Muscle of leg (tissue), 11 donors: Measurements from ENCODE around the gene NRM. TPM values are rescaled to one million over a fixed set of nuclear protein-coding genes. Genes with fewer than 3 reads are reported as not detected.
"Not testable (repeated sequence)": the region's sequence is repeated elsewhere in the genome, so short reads cannot be mapped to it uniquely, and the experiment has no call there.

ENCODE experiments used
- DNase-seq: peaks from one replicate; pipeline ENCODE4 v3.0.0; 2013
- H3K27ac ChIP-seq: one replicate; pipeline ENCODE4 v1.5.1; 2013; ENCODE audit warnings: mild to moderate bottlenecking, low read length, control low read depth
- H3K27me3 ChIP-seq: one replicate; pipeline ENCODE4 v1.6.1; 2013; ENCODE audit warnings: low read length; ENCODE audit not compliant: control insufficient read depth, insufficient read depth
- H3K36me3 ChIP-seq: one replicate; pipeline ENCODE4 v1.6.1; 2013; ENCODE audit warnings: low read length; ENCODE audit not compliant: control insufficient read depth, insufficient read depth
- H3K4me1 ChIP-seq: one replicate; pipeline ENCODE4 v1.6.1; 2013; ENCODE audit warnings: low read length; ENCODE audit not compliant: control insufficient read depth, insufficient read depth
- H3K4me3 ChIP-seq: one replicate; pipeline ENCODE4 v1.5.1; 2013; ENCODE audit warnings: low read length, control low read depth
- H3K9me3 ChIP-seq: replicated peaks from 2 replicates; pipeline ENCODE4 v1.6.1; 2013; ENCODE audit warnings: low read depth, low read length; ENCODE audit not compliant: control insufficient read depth
- WGBS: methylation state at CpG from one replicate; pipeline ENCODE4 v1.1.5; 2013; ENCODE audit warnings: missing lambda C conversion rate; ENCODE audit not compliant: insufficient coverage; 5-methylcytosine and 5-hydroxymethylcytosine counted together
- polyA plus RNA-seq, 8 donors: library from polyadenylated mRNA; unstranded; fragments of 120-200 nt; gene quantifications; one replicate each; pipeline versions ENCODE4 v1.2.1 to v1.2.3, GENCODE V29; 2013; ENCODE audit warnings: inconsistent platforms in 1 of 8, low replicate concordance in 1 of 8; ENCODE audit not compliant: insufficient read length in 8 of 8, insufficient read depth in 1 of 8
- total RNA-seq: library from RNA; stranded (reverse); fragments of 120-200 nt; gene quantifications from one replicate; pipeline ENCODE4 v1.2.4, GENCODE V29; 2013

NRM gene
- total and polyA plus RNA-seq, 9 donors, result 7.2 to 49.7 (median 36.5) TPM

DNA sequence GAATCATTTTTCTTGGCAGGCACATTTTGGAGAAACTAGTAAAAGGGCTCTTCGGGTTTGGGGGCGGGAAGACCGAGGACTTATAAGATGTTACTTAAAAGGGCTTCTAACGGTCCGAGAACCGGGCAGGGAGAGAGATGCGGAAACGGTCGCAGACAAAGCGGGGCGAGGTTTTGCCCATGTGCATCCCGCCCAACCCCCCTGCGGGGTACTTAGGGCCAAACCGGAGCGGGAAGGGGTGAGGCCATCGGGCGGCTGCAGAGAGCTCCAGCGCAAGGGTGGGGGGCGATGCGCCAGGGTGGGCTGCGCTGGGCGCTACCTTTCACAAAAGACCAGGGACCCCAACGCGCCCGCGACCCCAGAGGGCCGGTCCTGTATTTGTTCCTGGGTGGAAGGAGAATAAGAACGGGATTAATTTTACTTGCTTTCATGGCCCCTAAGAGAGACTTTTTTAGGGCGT lies 30.0 kb upstream of the NRM start:
- 0% methylated on average over 24 of the region's 29 CpGs for WGBS
- Histone ChIP-seq H3K36me3 (peaks cover 42% of the 10 kb centered on the region), H3K4me1 (peaks cover 32% of the 10 kb centered on the region), H3K4me3 (peak overlapping the region; percentile 91), H3K27me3 (no peaks in the 10 kb centered on the region), H3K9me3 (no peaks in the 10 kb centered on the region), H3K27ac (peak overlapping the region; percentile 97)
- peak; percentile 83 for DNase-seq

DNA sequence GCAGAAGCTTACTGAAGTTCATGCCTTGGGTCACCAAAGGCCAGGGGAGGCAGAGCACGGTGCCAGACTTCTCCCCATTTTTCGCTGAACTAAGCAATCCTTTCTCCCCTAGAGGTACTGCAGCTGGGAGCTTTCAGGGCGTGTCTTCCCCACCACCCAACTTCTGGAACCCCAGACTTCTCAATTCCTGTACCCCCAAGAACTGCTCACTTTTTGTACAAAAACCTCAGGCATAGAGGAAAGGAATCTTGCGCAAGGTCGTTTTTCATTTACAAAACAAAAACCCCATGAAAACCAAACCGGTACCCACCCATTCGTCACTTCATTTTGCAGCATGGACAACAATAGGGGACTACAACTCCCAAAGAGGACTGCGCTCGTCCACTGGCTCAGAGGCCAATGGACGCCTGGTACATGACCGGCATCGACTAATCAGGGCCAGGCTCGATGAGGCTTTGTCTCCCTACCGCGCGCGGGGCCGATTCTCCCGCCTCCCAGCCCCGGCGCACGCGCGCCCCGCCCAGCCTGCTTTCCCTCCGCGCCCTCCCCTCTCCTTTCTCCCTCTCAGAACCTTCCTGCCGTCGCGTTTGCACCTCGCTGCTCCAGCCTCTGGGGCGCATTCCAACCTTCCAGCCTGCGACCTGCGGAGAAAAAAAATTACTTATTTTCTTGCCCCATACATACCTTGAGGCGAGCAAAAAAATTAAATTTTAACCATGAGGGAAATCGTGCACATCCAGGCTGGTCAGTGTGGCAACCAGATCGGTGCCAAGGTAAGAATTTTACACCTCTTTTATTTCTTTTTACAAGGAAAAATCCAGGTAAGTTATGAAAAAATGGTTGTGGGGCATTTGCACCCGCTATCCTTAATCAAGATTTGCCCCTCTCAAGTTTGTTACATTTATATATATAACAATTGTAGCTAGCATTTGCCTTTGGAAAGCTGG lies 29.3 kb upstream of the NRM start, which contains the start of gene TUBB:
Gene TUBB (plus strand): TSS at position 562 of the 947 bp plus-strand sequence. CDS start 155 bp downstream, at position 717.
- H3K36me3 ChIP-seq, result peaks cover 35% of the 10 kb centered on the region
- H3K4me3 ChIP-seq, result peak within 1 kb of the TSS; percentile 91
- no peaks in the 10 kb centered on the region for H3K27me3 ChIP-seq
- peak; percentile 100 for DNase-seq
- peaks cover 32% of the 10 kb centered on the region for H3K4me1 ChIP-seq
- H3K9me3 ChIP-seq, result no peaks in the 10 kb centered on the region
- peak within 1 kb of the TSS; percentile 99 for H3K27ac ChIP-seq
- under 1% methylated on average over 35 of the region's 38 CpGs for WGBS

DNA sequence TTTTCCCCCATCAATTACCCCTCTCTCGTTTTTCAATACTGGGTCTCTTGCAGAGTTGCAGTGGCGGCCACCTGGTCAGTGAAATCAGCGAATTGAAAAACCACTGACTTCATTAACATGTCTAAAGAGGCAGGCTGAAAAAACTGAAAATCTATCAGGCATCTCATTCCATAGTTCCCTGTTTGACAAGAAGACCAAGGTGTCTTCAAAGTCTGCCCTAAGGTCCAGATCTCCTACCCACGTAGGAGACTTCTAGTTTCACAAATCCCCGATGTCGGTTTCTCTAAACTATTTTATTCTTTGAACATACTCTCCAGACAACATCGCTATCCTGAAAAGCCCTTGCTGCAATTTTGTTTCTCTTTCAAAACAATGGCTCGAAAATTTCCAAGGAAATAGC lies 28.6 kb upstream of the NRM start:
- Histone ChIP-seq H3K4me3 (peak overlapping the region; percentile 91), H3K9me3 (no peaks in the 10 kb centered on the region), H3K27ac (peak overlapping the region; percentile 99), H3K27me3 (no peaks in the 10 kb centered on the region), H3K4me1 (peaks cover 29% of the 10 kb centered on the region), H3K36me3 (peaks cover 35% of the 10 kb centered on the region)
- DNase-seq, result no peak
- 34% methylated on average over 4 of the region's 8 CpGs for WGBS

DNA sequence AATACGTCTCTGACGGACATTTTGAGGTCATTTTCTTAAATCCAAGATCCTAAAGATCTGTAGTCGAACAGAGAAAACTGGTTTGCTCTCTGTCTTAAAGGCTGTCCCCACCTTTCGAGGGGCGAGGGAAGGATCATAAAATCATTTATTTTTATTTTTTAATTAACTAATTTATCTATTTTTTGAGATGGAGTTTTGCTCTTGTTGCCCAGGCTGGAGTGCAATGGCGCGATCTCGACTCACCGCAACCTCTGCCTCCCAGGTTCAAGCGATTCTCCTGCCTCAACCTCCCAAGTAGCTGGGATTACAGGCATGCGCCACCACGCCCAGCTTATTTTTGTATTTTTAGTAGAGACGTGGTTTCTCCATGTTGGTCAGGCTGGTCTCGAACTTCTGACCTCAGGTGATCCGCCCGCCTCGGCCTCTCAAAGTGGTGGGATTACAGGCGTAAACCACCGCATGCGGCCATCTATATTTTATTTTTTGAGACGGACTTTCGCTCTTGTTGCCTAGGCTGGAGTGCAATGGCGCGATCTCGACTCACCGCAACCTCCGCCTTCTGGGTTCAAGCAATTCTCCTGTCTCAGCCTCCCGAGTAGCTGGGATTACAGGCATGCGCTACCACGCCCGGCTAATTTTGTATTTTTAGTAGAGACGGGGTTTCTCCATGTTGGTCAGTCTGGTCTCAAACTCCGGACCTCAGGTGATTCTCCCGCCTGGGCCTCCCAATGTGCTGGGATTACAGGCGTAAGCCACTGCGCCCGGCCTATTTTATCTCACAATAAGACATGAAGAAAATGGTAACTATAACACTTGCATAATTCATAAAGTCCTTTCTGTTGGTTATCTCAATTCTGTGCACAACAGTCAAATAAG lies 27.3 kb upstream of the NRM start:
- not testable (repeated sequence) for DNase-seq
- peaks cover 27% of the 10 kb centered on the region for H3K4me1 ChIP-seq
- WGBS, result 98% methylated on average over 14 of the region's 37 CpGs

DNA sequence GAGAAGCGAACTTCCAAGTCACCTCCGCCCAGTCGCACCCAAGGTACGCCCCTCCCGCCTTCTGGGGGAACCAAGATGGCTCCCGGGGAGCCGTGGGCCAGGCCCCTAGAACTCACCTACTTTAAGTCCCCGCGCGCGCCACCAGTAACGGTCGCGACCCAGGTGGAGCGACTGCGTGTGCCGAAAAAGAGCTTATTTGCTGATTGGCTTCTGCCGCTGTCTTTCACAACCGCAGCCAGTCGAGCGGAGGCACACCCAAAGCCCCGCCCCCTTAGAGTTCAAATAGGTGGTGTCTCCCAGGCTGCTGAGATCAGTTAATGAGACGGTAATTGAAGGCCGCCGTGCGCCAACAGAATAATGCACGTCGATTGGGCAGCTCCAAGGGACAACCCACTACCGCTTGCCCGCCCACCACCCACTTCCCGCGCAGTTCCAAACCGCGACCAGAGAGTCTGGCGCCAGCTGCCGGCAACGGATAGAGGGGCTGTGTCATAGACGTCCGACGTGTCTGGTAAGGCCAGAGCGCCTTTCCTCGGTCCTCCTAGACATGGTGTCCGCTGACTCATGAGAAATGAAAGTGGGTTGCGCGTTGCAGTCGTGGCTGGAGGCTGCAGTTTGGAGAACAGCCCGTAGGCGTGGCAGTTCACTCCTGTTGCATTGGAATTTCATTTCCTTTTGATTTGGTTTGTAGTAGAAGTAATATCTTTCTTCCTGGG lies 26.5 kb upstream of the NRM start, which contains the start of gene MDC1:
Gene MDC1 (minus strand): TSS at position 153 of the 716 bp plus-strand sequence. CDS start 2,106 bp downstream, outside the sequence.
- Histone ChIP-seq H3K27me3 (no peaks in the 10 kb centered on the region), H3K36me3 (peaks cover 34% of the 10 kb centered on the region), H3K9me3 (no peaks in the 10 kb centered on the region), H3K27ac (peak within 1 kb of the TSS; percentile 97), H3K4me1 (peaks cover 21% of the 10 kb centered on the region), H3K4me3 (peak within 1 kb of the TSS; percentile 80)
- WGBS, result under 1% methylated on average over 37 of the region's 48 CpGs
- peak; percentile 100 for DNase-seq

More for the DNA sequence above, 27.3 kb upstream of the NRM start:
- not testable (repeated sequence) for H3K9me3 ChIP-seq, H3K27me3 ChIP-seq
- peak overlapping the region; percentile 57 for H3K4me3 ChIP-seq
- peak overlapping the region; percentile 99 for H3K27ac ChIP-seq
- H3K36me3 ChIP-seq, result peaks cover 34% of the 10 kb centered on the region

DNA sequence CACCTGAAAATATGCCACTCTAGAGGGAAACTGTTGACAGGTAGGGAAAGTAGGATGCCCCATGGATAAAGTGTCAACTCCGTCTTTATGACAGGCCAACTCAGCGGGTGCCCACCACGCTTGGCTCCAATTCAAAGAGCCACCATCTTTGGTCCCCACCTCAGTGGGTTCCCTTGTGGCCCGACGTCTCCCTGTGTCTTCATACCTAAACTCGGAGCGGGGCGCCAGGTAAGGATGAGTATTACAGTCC lies 26.0 kb upstream of the NRM start:
- peaks cover 36% of the 10 kb centered on the region for H3K36me3 ChIP-seq
- H3K4me3 ChIP-seq, result peak overlapping the region; percentile 80
- 0% methylated on average over 8 of the region's 8 CpGs for WGBS
- no peaks in the 10 kb centered on the region for H3K27me3 ChIP-seq
- H3K27ac ChIP-seq, result peak overlapping the region; percentile 96
- peaks cover 20% of the 10 kb centered on the region for H3K4me1 ChIP-seq
- H3K9me3 ChIP-seq, result no peaks in the 10 kb centered on the region
- no peak for DNase-seq

DNA sequence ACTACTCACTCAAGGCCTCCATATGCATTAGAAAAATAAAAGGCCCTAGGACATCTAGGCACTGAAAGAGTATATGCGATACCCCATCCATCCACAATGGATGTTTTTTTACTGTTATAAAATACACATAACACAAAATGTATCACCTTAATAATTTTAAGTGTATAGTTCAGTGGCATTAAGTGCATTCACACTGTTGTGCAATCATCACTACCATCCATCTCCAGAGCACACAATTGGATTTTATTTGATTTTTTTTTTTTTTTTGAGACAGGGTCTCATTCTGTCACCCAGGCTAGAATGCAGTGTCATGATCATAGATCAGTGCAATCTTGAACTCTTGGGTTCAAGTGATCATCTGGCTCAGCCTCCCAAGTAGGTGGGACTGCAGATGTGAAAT lies 23.5 kb upstream of the NRM start:
- peaks cover 53% of the 10 kb centered on the region for H3K36me3 ChIP-seq
- no peaks in the 10 kb centered on the region for H3K27me3 ChIP-seq
- H3K27ac ChIP-seq, result no peak overlapping the region
- H3K4me3 ChIP-seq, result no peak overlapping the region
- peaks cover 15% of the 10 kb centered on the region for H3K4me1 ChIP-seq
- WGBS, result no CpG with 5 or more reads among the region's 1 CpG
- no peak for DNase-seq
- no peaks in the 10 kb centered on the region for H3K9me3 ChIP-seq

DNA sequence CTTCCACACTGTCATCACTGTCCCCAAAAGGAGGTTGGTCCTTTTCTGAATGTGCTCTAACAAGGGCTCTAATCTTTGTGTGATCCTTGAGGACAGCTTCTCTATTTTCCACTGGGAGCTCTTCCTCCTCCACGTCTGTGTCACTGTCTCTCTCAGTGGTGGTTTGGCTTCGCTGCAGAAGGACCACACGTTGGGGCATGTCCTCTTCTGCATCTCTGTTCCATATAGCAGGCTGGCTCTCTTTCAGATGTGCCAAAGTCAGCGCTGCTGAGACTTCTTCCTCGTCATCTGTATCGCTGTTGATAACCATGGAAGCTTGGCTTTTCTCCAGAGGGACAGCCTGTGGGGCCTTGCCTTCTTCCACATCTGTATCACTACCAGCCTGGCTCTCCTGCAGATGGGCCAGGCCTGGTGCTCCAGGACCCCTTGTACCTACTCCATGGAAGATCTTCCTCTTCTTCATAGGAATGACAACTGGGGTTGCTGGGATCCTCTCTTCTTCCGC lies 21.7 kb upstream of the NRM start:
- Histone ChIP-seq H3K27me3 (no peaks in the 10 kb centered on the region), H3K4me1 (peaks cover 8% of the 10 kb centered on the region), H3K27ac (no peak overlapping the region), H3K4me3 (no peak overlapping the region), H3K36me3 (peaks cover 68% of the 10 kb centered on the region), H3K9me3 (no peaks in the 10 kb centered on the region)
- WGBS, result 87% methylated on average over 7 of the region's 7 CpGs
- no peak for DNase-seq

DNA sequence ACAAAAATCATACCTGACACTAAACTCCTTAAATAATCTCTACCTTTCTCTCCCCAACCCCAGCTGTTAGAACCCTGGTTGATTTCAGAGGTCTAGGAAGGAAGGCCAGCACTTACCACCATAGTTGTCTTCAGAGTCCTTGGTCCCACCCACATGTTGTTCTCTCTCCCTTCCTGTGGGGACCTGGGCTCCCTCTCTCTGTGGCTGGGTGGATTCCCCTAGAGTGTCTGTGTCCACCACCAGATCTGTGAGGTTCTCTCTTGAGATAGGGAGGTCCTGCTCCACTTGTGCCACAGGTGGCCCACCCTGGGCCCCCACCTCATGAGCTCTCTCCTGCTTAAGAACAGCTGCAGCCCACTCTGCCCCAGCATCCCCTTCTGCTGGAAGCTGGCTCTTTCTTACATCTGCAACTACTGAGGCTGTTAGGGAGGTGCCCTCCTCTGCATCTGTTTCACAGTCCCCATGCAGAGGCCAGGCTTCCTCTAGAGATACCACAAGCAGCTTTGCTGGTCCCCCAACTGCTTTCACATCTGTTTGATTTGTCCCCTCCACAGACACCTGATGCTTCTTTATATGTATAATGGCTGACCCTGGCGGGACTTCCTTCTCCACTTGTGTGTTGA lies 21.1 kb upstream of the NRM start:
- H3K36me3 ChIP-seq, result peaks cover 74% of the 10 kb centered on the region
- WGBS, result no CpG with 5 or more reads among the region's 1 CpG

More for the DNA sequence above, 21.1 kb upstream of the NRM start:
- peaks cover 7% of the 10 kb centered on the region for H3K4me1 ChIP-seq
- no peaks in the 10 kb centered on the region for H3K27me3 ChIP-seq
- no peaks in the 10 kb centered on the region for H3K9me3 ChIP-seq
- no peak for DNase-seq
- H3K4me3 ChIP-seq, result no peak overlapping the region
- no peak overlapping the region for H3K27ac ChIP-seq
